Measurements from ENCODE around the gene DNAJC9.
"Not testable (repeated sequence)": the region's sequence is repeated elsewhere in the genome, so short reads cannot be mapped to it uniquely, and the experiment has no call there.

DNAJC9 gene

GRCh38 chr10:73246646-73247508, at the start of gene DNAJC9:
Gene DNAJC9 (minus strand): TSS chr10:73247255. CDS start chr10:73247189, 66 bp downstream.
- DNase-seq (ENCODE audit: low read depth), result peak; percentile 74

GRCh38 chr10:73293461-73293860, 46.4 kb upstream of the DNAJC9 start:
- no peak for DNase-seq (ENCODE audit: low read depth)

GRCh38 chr10:73289958-73290357, 42.9 kb upstream of the DNAJC9 start:
- no peak for DNase-seq (ENCODE audit: low read depth)

GRCh38 chr10:73287441-73287840, 40.4 kb upstream of the DNAJC9 start:
- DNase-seq (ENCODE audit: low read depth), result no peak

- no peak for DNase-seq (ENCODE audit: low read depth)
Observed at GRCh38 chr10:73281097-73281496, 34.0 kb upstream of the DNAJC9 start.

- no peak for DNase-seq (ENCODE audit: low read depth)
Observed at GRCh38 chr10:73264423-73264822, 17.4 kb upstream of the DNAJC9 start.

- peak; percentile 49 for DNase-seq (ENCODE audit: low read depth)
Observed at GRCh38 chr10:73263693-73264347, 16.8 kb upstream of the DNAJC9 start.

- DNase-seq (ENCODE audit: low read depth), result no peak
Observed at GRCh38 chr10:73262880-73263555, 16.0 kb upstream of the DNAJC9 start.

- peak; percentile 73 for DNase-seq (ENCODE audit: low read depth)
Observed at GRCh38 chr10:73262105-73262730, 15.2 kb upstream of the DNAJC9 start.

GRCh38 chr10:73261362-73261995, 14.4 kb upstream of the DNAJC9 start:
- no peak for DNase-seq (ENCODE audit: low read depth)

- DNase-seq (ENCODE audit: low read depth), result not testable (repeated sequence)
Observed at GRCh38 chr10:73258612-73259011, 11.6 kb upstream of the DNAJC9 start.

GRCh38 chr10:73253225-73253555, 6.1 kb upstream of the DNAJC9 start:
- no peak for DNase-seq (ENCODE audit: low read depth)

- DNase-seq (ENCODE audit: low read depth), result peak; percentile 90
Observed at GRCh38 chr10:73252445-73253224, 5.6 kb upstream of the DNAJC9 start, which contains the start of gene MRPS16. Gene MRPS16 (minus strand): TSS chr10:73252644. CDS start chr10:73252482, 162 bp downstream.

- DNase-seq (ENCODE audit: low read depth), result no peak
Observed at GRCh38 chr10:73251683-73252444, 4.8 kb upstream of the DNAJC9 start.

GRCh38 chr10:73248259-73248724, 1.2 kb upstream of the DNAJC9 start:
- no peak for DNase-seq (ENCODE audit: low read depth)

- no peak for DNase-seq (ENCODE audit: low read depth)
Observed at GRCh38 chr10:73247509-73248258, 629 bp upstream of the DNAJC9 start.

- no peak for DNase-seq (ENCODE audit: low read depth)
Observed at GRCh38 chr10:73246322-73246645, 771 bp downstream of the DNAJC9 start.

GRCh38 chr10:73244866-73245477, 2.1 kb downstream of the DNAJC9 start:
- DNase-seq (ENCODE audit: low read depth), result no peak

GRCh38 chr10:73239908-73240307, 7.1 kb downstream of the DNAJC9 start:
- no peak for DNase-seq (ENCODE audit: low read depth)
